Measurements from ENCODE around the gene ANKIB1.
"Not testable (repeated sequence)": the region's sequence is repeated elsewhere in the genome, so short reads cannot be mapped to it uniquely, and the experiment has no call there.

ANKIB1 gene

DNA sequence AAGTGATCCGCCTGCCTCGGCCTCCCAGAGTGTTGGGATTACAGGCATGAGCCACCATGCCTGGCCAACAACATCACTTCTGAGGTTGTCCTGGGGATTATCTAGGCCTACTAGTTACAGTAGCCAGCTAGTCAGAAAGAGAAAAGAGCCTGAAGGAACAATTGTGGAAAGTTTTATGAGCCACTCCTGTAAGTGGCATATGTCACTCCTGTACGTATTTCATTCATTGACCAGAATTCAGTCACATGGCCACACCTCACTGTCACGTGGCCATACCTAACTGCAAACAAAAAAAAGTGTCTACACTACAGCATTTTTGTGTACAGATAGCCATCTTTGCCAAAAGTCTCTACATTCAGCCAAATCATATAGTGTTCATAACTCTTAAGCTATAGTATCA, 85.7 kb downstream of the ANKIB1 start:
- H3K27ac Mint-ChIP-seq, result no peak overlapping the region
- H3K27me3 Mint-ChIP-seq, result no peaks in the 10 kb centered on the region

DNA sequence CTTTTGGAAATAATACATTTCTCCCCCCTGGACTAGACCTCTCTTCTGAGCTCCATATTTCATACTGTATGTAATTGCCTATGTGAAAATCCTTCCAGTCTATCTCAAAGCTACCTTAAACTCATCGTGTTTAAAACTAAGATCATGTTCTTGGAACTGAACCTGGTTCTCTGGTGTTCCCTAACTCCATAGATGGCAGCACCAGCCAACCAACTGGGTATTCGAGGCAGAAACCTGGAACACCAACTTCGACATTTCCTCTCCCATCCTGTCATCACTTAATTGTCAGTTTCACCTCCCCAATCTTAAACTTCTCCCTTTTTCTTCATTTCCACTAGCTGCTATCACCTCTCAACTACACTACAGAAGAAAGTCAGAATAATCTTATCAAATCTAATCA, 87.0 kb downstream of the ANKIB1 start:
- Mint-ChIP-seq H3K27me3 (no peaks in the 10 kb centered on the region), H3K36me3 (ENCODE audit: low read depth) (peaks cover 39% of the 10 kb centered on the region), H3K4me1 (no peaks in the 10 kb centered on the region), H3K27ac (no peak overlapping the region), H3K9me3 (peaks cover 6% of the 10 kb centered on the region), H3K4me3 (no peak overlapping the region)
- DNase-seq (no peak), ATAC-seq (no peak)

More for the DNA sequence above, 85.7 kb downstream of the ANKIB1 start:
- Mint-ChIP-seq H3K36me3 (ENCODE audit: low read depth) (peaks cover 37% of the 10 kb centered on the region), H3K4me3 (no peak overlapping the region), H3K4me1 (no peaks in the 10 kb centered on the region), H3K9me3 (peaks cover 6% of the 10 kb centered on the region)
- ATAC-seq (no peak), DNase-seq (no peak)

DNA sequence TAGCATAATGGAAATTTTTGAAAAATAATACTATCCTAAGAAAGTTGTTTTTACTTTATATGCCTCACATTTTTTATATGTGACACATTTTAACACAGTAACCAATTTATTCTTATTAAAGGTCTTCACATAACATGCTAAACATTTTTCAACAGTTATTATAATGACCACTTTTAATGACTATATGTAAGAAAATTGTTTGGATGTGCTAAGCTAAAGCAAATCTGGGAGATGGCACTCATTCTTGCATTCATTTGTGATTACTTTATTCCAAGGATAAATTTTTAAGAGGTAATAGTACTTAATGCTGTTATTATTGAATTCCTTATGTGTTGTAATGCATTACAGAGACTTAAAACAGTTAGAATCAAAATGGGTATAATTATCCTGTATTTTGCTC, 88.1 kb downstream of the ANKIB1 start:
- DNase-seq (no peak), ATAC-seq (no peak)
- H3K9me3 Mint-ChIP-seq, result peaks cover 6% of the 10 kb centered on the region
- H3K27ac Mint-ChIP-seq, result no peak overlapping the region
- peaks cover 37% of the 10 kb centered on the region for H3K36me3 Mint-ChIP-seq (ENCODE audit: low read depth)
- no peaks in the 10 kb centered on the region for H3K4me1 Mint-ChIP-seq
- H3K27me3 Mint-ChIP-seq, result no peaks in the 10 kb centered on the region
- no peak overlapping the region for H3K4me3 Mint-ChIP-seq

DNA sequence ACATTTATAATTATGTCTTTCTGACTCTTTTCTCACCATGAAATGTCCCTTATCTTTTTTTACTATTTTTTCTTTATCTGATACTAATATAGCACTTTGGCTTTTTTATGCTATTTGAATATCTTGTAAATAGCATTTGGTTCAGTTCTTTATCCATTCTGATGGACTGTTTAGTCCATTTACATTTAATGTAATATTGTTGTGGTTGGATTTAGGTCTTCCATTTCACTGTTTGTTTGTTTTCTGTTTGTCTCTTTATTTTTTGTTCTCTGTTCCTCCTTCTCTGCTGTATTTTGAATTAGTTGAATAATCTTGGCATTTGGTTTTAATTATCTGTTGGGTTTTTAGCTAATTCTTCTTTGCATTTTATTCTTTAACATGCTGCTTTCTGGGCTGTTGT, 89.8 kb downstream of the ANKIB1 start:
- Mint-ChIP-seq H3K4me1 (no peaks in the 10 kb centered on the region), H3K9me3 (peaks cover 6% of the 10 kb centered on the region), H3K36me3 (ENCODE audit: low read depth) (peaks cover 32% of the 10 kb centered on the region), H3K4me3 (no peak overlapping the region), H3K27ac (no peak overlapping the region), H3K27me3 (no peaks in the 10 kb centered on the region)
- ATAC-seq (no peak), DNase-seq (no peak)

DNA sequence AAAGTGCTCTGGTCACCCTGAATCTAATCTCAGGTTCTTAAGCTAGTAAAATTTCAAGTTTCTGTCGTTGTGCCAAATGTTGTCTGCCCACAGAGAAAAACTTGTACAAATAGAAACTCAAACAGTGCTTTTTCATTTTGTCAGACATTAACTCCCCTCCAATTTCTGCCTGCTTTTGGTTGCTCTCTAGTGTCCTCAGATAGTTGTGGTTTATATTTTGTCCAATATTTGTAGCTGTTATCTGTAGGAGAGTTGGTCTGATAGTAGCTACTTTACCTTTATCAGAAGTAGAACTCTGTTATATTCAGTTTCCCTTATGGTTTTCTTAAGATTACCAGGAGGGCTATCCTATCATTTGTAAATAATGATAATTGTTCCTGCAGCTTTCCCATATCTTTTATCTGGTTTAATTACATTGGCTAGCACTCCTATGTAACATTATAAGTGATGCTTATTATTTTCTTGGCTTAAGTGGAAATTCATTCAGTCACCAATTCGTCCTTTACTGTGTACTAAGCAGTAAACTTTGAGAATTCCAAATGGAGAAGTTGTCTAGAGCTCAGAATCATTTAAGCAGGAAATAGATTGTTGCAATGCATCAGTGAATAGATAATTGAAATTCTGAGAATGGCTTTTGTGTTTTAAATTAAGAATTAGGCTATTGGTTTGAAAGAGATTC, 91.0 kb downstream of the ANKIB1 start:
- Mint-ChIP-seq H3K4me1 (no peaks in the 10 kb centered on the region), H3K9me3 (peaks cover 6% of the 10 kb centered on the region), H3K27me3 (no peaks in the 10 kb centered on the region), H3K27ac (no peak overlapping the region), H3K4me3 (no peak overlapping the region), H3K36me3 (ENCODE audit: low read depth) (peaks cover 27% of the 10 kb centered on the region)
- ATAC-seq, result no peak
- DNase-seq, result no peak

DNA sequence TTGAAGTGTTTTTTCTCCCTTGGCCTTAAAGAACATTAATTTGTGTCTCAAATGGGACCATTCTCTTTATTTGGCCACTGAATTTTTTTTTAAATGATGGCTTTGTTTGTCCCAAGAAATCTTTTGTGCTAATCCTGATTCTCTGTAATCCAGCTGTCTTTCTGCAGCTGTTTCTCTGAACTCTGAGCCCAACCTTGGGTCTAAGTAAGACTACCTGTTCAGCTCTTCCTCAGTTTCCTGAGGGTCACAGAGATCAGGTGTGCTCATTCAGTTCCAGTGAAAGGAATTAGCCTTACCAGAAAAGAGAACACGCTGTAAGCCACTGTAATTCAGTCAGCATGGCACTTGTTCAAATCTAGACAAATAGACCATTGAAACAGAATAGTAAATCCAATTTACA, 94.2 kb downstream of the ANKIB1 start:
- no peak overlapping the region for H3K27ac Mint-ChIP-seq
- H3K27me3 Mint-ChIP-seq, result no peaks in the 10 kb centered on the region
- DNase-seq (no peak), ATAC-seq (no peak)
- peaks cover 6% of the 10 kb centered on the region for H3K9me3 Mint-ChIP-seq
- peaks cover 22% of the 10 kb centered on the region for H3K36me3 Mint-ChIP-seq (ENCODE audit: low read depth)
- no peak overlapping the region for H3K4me3 Mint-ChIP-seq
- no peaks in the 10 kb centered on the region for H3K4me1 Mint-ChIP-seq

DNA sequence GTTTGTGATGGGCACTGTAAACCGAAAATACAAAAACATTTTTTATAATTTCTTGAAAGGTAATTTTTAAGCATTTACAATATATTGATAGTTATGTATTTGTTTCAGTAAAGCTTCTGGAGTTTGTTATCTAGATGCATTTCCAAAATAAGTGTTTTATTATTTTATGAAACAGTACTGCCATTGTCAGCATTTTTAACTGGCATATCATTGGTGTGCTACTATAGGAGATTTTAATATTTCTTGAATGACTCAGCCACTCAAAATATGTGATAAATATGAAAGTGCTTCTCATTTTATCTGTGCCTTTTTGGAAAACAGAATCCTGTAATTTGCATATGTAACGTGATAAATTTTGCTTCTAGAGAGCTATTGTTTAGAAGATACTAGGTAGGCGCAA, 97.9 kb downstream of the ANKIB1 start:
- Mint-ChIP-seq H3K36me3 (ENCODE audit: low read depth) (peaks cover 15% of the 10 kb centered on the region), H3K4me1 (no peaks in the 10 kb centered on the region), H3K9me3 (no peaks in the 10 kb centered on the region), H3K27ac (no peak overlapping the region), H3K27me3 (no peaks in the 10 kb centered on the region), H3K4me3 (no peak overlapping the region)
- DNase-seq (no peak), ATAC-seq (no peak)

DNA sequence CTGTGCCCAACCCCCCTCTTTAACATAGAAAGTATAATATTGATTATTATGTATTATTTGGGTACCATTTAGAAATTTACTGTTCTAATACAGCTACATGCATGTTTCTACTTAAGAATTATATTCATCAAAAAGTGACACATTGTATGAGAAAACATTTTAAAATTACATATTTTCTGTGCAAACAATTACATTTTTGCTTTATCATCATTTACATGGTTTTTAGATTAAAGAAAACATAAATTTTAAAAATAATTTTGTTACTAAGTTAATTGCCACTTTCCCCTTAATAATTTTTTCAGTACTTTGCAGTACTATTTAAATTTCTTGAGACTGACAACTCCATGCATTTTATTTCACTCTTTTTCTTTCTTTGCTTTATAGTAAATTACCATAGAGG, 106.2 kb downstream of the ANKIB1 start:
- H3K36me3 Mint-ChIP-seq (ENCODE audit: low read depth), result peaks cover 16% of the 10 kb centered on the region
- no peak overlapping the region for H3K4me3 Mint-ChIP-seq
- ATAC-seq (no peak), DNase-seq (no peak)
- no peaks in the 10 kb centered on the region for H3K9me3 Mint-ChIP-seq
- no peak overlapping the region for H3K27ac Mint-ChIP-seq
- H3K27me3 Mint-ChIP-seq, result no peaks in the 10 kb centered on the region
- no peaks in the 10 kb centered on the region for H3K4me1 Mint-ChIP-seq

DNA sequence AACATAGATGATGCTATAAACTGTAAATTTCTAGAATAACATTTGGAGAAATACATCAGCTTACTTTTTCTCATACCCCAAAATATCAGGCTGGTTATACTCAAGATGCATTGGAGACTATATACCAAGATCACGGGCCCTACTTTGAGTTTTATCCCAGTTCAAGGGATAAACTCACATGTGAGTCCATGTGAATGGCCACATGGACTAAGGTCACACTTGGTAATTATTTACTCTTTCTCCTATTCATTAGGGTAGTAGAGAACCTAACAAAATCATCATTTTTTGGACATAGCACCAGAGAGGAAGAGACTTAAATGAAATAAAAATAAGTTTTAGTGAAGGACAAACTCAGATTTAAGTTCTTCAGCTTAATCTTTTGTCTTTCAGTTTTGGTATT, 108.4 kb downstream of the ANKIB1 start:
- no peaks in the 10 kb centered on the region for H3K4me1 Mint-ChIP-seq
- ATAC-seq (no peak), DNase-seq (no peak)
- no peaks in the 10 kb centered on the region for H3K9me3 Mint-ChIP-seq
- H3K27ac Mint-ChIP-seq, result no peak overlapping the region
- H3K27me3 Mint-ChIP-seq, result no peaks in the 10 kb centered on the region
- H3K4me3 Mint-ChIP-seq, result no peak overlapping the region
- H3K36me3 Mint-ChIP-seq (ENCODE audit: low read depth), result peaks cover 21% of the 10 kb centered on the region

DNA sequence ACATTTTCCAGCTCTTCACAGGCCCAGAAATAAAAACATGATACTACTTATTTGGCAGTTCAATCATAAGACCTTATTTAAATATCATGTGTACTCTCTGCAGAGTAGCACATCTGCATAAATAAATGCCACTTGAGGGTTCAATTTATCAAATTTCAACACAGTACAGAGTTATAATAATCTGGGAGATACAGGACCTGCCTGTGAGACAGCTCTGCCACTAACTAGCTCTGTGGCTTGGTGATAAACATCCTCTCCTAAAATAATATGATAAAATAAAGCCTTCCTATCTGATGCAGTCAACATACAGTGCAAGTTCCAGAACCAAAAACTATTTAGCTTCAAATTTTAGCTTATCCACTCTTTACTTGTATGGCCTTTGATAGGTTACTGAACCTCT, 110.6 kb downstream of the ANKIB1 start:
- Mint-ChIP-seq H3K27me3 (no peaks in the 10 kb centered on the region), H3K4me1 (no peaks in the 10 kb centered on the region), H3K4me3 (no peak overlapping the region), H3K27ac (no peak overlapping the region), H3K9me3 (no peaks in the 10 kb centered on the region), H3K36me3 (ENCODE audit: low read depth) (peaks cover 31% of the 10 kb centered on the region)
- no peak for DNase-seq
- ATAC-seq, result no peak

DNA sequence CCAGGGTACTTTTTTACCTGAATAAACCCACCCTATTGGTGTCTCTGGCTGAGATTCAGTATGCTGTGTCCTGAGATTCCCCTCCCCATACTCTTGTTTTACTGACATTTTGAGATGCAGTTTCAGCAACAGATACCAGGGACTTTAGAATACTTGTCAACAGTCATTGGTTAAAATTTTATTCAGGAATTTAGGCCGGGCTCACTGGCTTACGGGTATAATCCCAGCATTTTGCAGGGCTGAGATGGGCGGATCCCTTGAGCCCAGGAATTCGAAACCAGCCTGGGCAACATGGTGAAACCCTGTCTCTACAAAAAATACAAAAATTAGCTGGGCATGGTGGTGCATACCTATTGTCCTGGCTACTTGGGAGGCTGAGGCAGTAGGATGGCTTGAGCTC, 111.5 kb downstream of the ANKIB1 start:
- no peak overlapping the region for H3K4me3 Mint-ChIP-seq
- peaks cover 31% of the 10 kb centered on the region for H3K36me3 Mint-ChIP-seq (ENCODE audit: low read depth)
- H3K4me1 Mint-ChIP-seq, result no peaks in the 10 kb centered on the region
- ATAC-seq, result no peak
- no peaks in the 10 kb centered on the region for H3K9me3 Mint-ChIP-seq
- H3K27me3 Mint-ChIP-seq, result no peaks in the 10 kb centered on the region
- no peak for DNase-seq
- no peak overlapping the region for H3K27ac Mint-ChIP-seq

DNA sequence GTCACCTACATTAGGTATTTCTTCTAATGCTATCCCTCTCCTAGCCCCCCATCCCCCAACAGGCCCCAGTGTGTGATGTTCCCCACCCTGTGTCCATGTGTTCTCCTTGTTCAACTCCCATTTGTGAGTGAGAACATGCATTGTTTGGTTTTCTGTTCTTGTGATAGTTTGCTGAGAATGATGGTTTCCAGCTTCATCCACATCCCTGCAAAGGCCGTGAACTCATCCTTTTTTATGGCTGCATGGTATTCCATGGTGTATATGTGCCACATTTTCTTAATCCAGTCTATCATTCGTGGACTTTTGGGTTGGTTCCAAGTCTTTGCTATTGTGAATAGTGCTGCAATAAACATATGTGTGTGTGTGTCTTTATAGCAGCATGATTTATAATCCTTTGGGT, 113.4 kb downstream of the ANKIB1 start:
- peaks cover 40% of the 10 kb centered on the region for H3K36me3 Mint-ChIP-seq (ENCODE audit: low read depth)
- not testable (repeated sequence) for DNase-seq, ATAC-seq, H3K4me3 Mint-ChIP-seq, H3K27ac Mint-ChIP-seq, H3K27me3 Mint-ChIP-seq, H3K9me3 Mint-ChIP-seq, H3K4me1 Mint-ChIP-seq

DNA sequence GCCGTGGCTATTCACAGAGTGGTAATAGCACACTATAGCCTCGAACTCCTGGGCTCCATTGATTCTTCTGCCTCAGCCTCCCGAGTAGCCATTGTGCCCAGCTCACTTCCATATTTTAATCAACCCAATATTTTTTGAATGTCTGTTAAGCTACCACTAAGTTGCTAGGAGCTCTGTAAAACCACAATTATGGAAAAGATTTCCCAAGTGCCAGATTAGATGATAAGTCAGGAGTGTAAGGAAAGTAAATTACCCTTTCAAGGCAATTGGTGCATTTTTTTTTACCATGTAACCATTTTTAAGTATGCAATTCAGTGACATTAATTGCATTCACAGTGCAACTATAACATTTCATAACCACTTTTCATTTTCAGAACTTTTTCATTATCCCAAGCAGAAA, 114.0 kb downstream of the ANKIB1 start:
- no peak for DNase-seq
- H3K4me1 Mint-ChIP-seq, result no peaks in the 10 kb centered on the region
- no peaks in the 10 kb centered on the region for H3K27me3 Mint-ChIP-seq
- H3K4me3 Mint-ChIP-seq, result no peak overlapping the region
- H3K9me3 Mint-ChIP-seq, result no peaks in the 10 kb centered on the region
- ATAC-seq, result no peak
- peaks cover 41% of the 10 kb centered on the region for H3K36me3 Mint-ChIP-seq (ENCODE audit: low read depth)
- no peak overlapping the region for H3K27ac Mint-ChIP-seq

DNA sequence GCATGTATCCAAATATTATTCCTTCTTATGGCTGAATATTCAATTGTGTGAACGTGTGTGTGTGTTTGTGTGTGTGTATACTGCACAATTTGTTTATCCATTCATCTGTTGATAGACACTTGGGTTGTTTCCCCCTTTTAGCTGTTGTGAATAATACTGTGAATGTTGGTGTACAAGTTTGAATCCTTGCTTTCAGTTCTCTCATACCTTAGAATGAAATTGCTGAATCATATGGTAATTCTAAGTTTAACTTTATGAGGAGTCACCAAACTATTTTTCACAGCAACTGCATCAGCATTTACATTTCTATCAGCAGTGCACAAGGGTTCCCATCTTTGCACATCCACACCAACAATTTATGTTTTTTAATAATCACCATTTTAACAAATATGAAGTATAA, 114.6 kb downstream of the ANKIB1 start:
- H3K4me3 Mint-ChIP-seq, result no peak overlapping the region
- ATAC-seq, result no peak
- H3K27me3 Mint-ChIP-seq, result no peaks in the 10 kb centered on the region
- H3K27ac Mint-ChIP-seq, result no peak overlapping the region
- H3K9me3 Mint-ChIP-seq, result no peaks in the 10 kb centered on the region
- peaks cover 38% of the 10 kb centered on the region for H3K36me3 Mint-ChIP-seq (ENCODE audit: low read depth)
- no peak for DNase-seq
- H3K4me1 Mint-ChIP-seq, result no peaks in the 10 kb centered on the region

DNA sequence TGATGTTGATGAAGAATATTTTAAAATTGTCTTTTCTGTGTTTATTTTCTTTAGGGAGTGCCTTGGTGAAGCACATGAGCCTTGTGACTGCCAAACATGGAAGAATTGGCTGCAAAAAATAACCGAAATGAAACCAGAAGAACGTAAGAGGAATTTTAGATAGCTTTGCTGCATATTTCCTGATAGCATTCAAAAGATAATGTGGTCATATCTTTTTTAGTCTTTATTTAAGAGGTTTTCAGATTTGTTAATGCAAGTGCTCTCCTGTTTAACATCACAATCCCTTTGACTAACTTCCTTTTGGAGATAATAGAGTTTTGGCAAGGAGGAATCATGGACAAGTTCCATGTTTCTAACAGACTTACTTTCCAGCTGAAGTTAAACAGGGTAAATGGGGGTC, 116.4 kb downstream of the ANKIB1 start:
- Mint-ChIP-seq H3K4me3 (no peak overlapping the region), H3K27ac (no peak overlapping the region), H3K4me1 (no peaks in the 10 kb centered on the region)

DNA sequence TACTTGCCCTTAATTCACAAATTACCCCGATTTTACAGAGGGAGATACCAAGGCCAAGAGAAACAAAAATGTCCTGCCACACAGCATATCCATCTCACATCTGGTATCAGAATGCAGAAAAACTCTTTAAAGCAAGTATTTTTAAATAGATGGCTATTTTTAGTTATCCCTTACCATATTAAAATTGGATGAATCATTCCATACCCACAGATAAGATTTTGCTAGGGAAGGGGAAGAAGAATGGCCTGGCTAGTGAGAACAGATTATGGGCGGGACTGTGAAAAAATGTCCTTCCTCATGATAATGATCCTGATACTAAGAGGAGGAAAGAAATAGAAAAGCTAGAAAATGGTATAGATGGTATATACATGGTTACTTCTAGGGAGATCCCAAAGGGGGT, 121.0 kb downstream of the ANKIB1 start:
- no peaks in the 10 kb centered on the region for H3K9me3 Mint-ChIP-seq
- no peak overlapping the region for H3K27ac Mint-ChIP-seq
- H3K36me3 Mint-ChIP-seq (ENCODE audit: low read depth), result peaks cover 32% of the 10 kb centered on the region

More for the DNA sequence above, 116.4 kb downstream of the ANKIB1 start:
- Mint-ChIP-seq H3K36me3 (ENCODE audit: low read depth) (peaks cover 47% of the 10 kb centered on the region), H3K27me3 (no peaks in the 10 kb centered on the region), H3K9me3 (no peaks in the 10 kb centered on the region)
- DNase-seq (no peak), ATAC-seq (no peak)

More for the DNA sequence above, 121.0 kb downstream of the ANKIB1 start:
- no peak for DNase-seq
- Mint-ChIP-seq H3K4me1 (no peaks in the 10 kb centered on the region), H3K27me3 (no peaks in the 10 kb centered on the region), H3K4me3 (no peak overlapping the region)
- no peak for ATAC-seq

Data from activated naive CD8-positive, alpha-beta T cell treated with anti-CD3 and anti-CD28 coated beads, Interleukin-2, amount 50 U/mL, for 24 hours (primary cell).